Neural crest cell (in vitro differentiated cells): ENCODE results near the gene KCNE4. TPM values are rescaled to one million over a fixed set of nuclear protein-coding genes. Genes with fewer than 3 reads are reported as not detected.
"Not testable (repeated sequence)": the region's sequence is repeated elsewhere in the genome, so short reads cannot be mapped to it uniquely, and the experiment has no call there.

Experiments used
- DNase-seq: peaks from one replicate; pipeline ENCODE4 v3.0.0; 2021; ENCODE audit warnings: low read depth, mixed read lengths, low spot score
- H3K27ac Mint-ChIP-seq: one replicate; pipeline ENCODE4 v1.8.0; 2021; ENCODE audit warnings: mild to moderate bottlenecking, mixed read lengths; ENCODE audit not compliant: unreplicated experiment
- H3K27me3 Mint-ChIP-seq: 2 replicates; pipeline ENCODE4 v1.8.0; 2021; ENCODE audit warnings: low read depth, mild to moderate bottlenecking, mixed read lengths
- H3K36me3 Mint-ChIP-seq: 2 replicates; pipeline ENCODE4 v1.8.0; 2021; ENCODE audit warnings: low read depth, mild to moderate bottlenecking, mixed read lengths
- H3K4me1 Mint-ChIP-seq: 2 replicates; pipeline ENCODE4 v1.8.0; 2021; ENCODE audit warnings: mixed read lengths
- H3K4me3 Mint-ChIP-seq: one replicate; pipeline ENCODE4 v1.8.0; 2021; ENCODE audit warnings: mild to moderate bottlenecking, mixed read lengths
- H3K9me3 Mint-ChIP-seq: 2 replicates; pipeline ENCODE4 v1.8.0; 2021; ENCODE audit warnings: mixed read lengths
- CTCF ChIP-seq: fragments of 200-600 bp; sonication (generic); conservative IDR thresholded peaks from 2 replicates; pipeline ENCODE4 v1.5.0; 2021; ENCODE audit warnings: antibody characterized with exemption, mild to moderate bottlenecking
- total RNA-seq: library from RNA; stranded (reverse); gene quantifications from 2 replicates; pipeline ENCODE4 v1.2.1, GENCODE V29; 2021

The KCNE4 gene
- total RNA-seq, 1 donor from 2014 or later = 0.09 TPM

DNA sequence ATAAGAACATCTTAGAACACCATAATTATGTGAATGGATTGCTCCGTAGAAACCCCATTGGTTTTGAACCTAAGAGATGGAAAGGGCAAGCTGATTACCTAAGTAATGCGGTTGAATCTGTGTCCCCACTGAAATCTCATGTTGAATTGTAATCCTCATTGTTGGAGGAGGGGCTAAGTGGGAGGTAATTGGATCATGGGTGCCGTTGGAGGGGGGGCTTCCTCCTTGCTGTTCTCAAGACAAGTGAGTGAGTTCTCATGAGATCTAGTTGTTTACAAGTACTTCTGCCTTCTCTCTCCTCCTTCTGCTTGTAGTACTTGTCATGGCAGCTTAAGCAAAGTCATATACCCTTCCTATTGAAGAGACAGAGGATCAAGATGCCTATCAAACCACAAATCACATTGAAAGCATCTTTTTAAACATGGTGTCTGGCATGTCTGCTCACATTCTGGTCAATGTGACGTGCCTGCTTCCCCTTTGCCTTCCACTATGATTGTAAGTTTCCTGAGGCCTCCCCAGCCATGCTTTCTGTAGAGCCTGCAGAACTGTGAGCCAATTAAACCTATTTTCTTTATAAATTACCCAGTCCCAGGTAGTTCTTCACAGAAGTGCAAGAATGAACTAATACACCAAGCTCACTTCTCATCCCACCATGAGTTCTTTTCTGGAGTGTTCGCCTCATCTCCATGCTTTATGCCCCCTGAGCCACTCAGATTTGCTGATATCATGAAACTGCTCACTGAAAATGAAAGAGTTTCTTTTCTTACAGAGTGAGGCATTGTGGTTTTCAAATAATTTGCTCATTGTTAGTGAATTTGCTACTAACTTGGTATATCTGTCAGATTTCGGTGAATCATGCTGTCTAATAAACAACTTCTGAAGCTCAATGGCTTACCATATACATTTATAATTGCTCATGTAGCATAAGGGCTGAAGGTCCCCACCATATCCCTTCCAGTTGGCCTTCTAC is 23.6 kb downstream of the KCNE4 start:
- no peaks in the 10 kb centered on the region for H3K4me1 Mint-ChIP-seq
- no peaks in the 10 kb centered on the region for H3K36me3 Mint-ChIP-seq
- no peaks in the 10 kb centered on the region for H3K27me3 Mint-ChIP-seq
- no peak overlapping the region for H3K27ac Mint-ChIP-seq
- TF ChIP-seq CTCF = no peak
- peaks cover 6% of the 10 kb centered on the region for H3K9me3 Mint-ChIP-seq
- no peak overlapping the region for H3K4me3 Mint-ChIP-seq
- DNase-seq = no peak

GRCh38 chr2:223076573-223076972 is 24.6 kb downstream of the KCNE4 start:
- Mint-ChIP-seq H3K4me3 (no peak overlapping the region), H3K36me3 (no peaks in the 10 kb centered on the region), H3K27ac (no peak overlapping the region), H3K9me3 (peaks cover 10% of the 10 kb centered on the region), H3K4me1 (no peaks in the 10 kb centered on the region), H3K27me3 (no peaks in the 10 kb centered on the region)
- no peak for DNase-seq
- no peak for TF ChIP-seq CTCF

DNA sequence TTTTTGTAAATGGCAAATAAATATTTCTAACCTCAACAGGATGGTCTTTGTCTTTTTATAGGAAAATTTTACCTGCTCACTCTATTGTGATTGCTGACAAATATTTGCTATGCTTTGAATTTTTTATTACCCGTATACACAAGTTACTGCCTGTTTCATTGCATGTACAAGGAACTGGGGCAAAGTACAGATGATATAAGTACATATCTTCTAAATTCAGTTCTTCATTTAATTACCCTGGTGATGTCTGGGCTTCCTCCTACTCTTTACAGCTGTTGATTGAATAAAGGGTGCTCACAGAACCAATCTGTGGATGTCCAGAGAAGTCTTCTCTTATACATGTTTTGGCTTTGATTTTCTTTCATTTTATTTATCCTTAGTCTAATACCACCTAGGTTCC is 26.5 kb downstream of the KCNE4 start:
- Mint-ChIP-seq H3K27me3 (no peaks in the 10 kb centered on the region), H3K4me3 (no peak overlapping the region), H3K27ac (no peak overlapping the region), H3K4me1 (no peaks in the 10 kb centered on the region), H3K9me3 (peaks cover 10% of the 10 kb centered on the region), H3K36me3 (no peaks in the 10 kb centered on the region)
- no peak for TF ChIP-seq CTCF
- DNase-seq = no peak

DNA sequence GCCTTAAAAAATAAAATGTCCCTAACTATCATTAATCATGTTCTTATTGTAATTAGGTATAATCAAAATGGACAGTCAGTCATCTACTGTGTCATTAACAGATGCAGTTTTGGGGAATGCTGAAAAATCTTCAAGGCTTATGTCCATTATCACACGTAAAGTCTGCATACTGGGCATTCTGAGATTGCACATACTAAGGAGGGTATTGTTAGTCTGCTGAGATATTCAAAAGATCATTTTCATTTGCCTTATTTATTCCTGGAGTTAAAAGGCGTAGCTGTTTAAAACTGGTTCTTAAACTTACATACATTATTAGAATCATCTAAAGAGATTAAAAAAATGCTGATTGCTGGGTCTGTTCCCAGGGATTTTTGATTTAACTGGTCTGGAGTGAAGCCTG is 27.4 kb downstream of the KCNE4 start:
- Mint-ChIP-seq H3K36me3 (no peaks in the 10 kb centered on the region), H3K4me1 (no peaks in the 10 kb centered on the region), H3K4me3 (no peak overlapping the region), H3K27me3 (no peaks in the 10 kb centered on the region), H3K9me3 (peaks cover 10% of the 10 kb centered on the region), H3K27ac (no peak overlapping the region)
- TF ChIP-seq CTCF = no peak
- no peak for DNase-seq

DNA sequence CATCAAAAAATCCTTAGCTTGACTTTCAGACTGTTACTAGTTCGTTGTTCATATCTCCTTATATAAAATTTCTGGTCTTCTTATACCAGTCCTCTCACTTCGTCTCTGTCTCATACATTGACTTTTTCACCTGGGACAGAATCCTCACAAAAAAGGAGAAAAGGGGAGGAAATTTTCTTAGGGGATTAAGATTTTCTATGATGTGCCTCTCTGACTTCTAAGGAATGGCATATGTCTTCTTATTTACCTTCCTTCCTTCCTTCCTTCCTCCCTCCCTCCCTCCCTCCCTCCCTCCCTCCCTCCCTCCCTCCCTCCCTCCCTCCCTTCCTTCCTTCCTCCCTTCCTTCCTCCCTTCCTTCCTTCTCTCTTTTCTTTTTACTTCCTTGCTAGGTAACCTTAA is 27.9 kb downstream of the KCNE4 start:
- TF ChIP-seq CTCF = no peak
- no peaks in the 10 kb centered on the region for H3K27me3 Mint-ChIP-seq
- H3K4me3 Mint-ChIP-seq = no peak overlapping the region
- peaks cover 10% of the 10 kb centered on the region for H3K9me3 Mint-ChIP-seq
- no peaks in the 10 kb centered on the region for H3K36me3 Mint-ChIP-seq
- no peaks in the 10 kb centered on the region for H3K4me1 Mint-ChIP-seq
- no peak overlapping the region for H3K27ac Mint-ChIP-seq
- no peak for DNase-seq

DNA sequence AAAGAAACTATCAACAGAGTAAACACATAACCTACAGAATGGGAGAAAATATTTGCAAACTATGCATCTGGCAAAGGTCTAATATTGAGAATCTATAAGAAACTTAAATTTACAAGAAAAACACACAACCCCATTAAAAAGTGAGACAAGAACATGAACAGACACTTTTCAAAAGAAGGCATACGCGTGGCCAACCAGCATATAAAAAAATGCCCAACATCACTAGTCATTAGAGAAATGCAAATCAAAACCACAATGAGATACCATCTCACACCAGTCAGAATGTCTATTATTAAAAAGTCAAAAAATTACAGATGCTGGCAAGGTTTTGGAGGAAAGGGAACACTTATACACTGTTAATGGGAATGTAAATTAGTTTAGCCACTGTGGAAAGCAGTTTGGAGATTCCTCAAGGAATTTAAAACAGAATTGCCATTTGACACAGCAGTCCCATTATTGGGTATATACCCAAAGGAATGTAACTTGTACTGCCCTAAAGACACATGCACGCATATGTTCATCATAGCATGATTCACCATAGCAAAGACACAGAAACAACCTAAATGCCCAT is 28.9 kb downstream of the KCNE4 start:
- H3K36me3 Mint-ChIP-seq, DNase-seq, H3K9me3 Mint-ChIP-seq, H3K4me1 Mint-ChIP-seq, H3K27me3 Mint-ChIP-seq, H3K4me3 Mint-ChIP-seq, H3K27ac Mint-ChIP-seq: not testable (repeated sequence)
